ENCODE data around the gene HIC2.
"Not testable (repeated sequence)": the region's sequence is repeated elsewhere in the genome, so short reads cannot be mapped to it uniquely, and the experiment has no call there.

The HIC2 gene

GRCh38 chr22:21450858-21451353 is 33.7 kb downstream of the HIC2 start:
- DNase-seq, result no peak

GRCh38 chr22:21451545-21452520 is 34.7 kb downstream of the HIC2 start:
- no peak for DNase-seq

GRCh38 chr22:21452666-21453065 is 35.5 kb downstream of the HIC2 start:
- DNase-seq, result not testable (repeated sequence)

GRCh38 chr22:21454998-21455333 is 37.8 kb downstream of the HIC2 start:
- not testable (repeated sequence) for DNase-seq

- DNase-seq, result no peak
Observed at GRCh38 chr22:21455334-21456089, 38.3 kb downstream of the HIC2 start.

- no peak for DNase-seq
Observed at GRCh38 chr22:21457023-21457787, 40.0 kb downstream of the HIC2 start.

GRCh38 chr22:21462672-21463071 is 45.5 kb downstream of the HIC2 start:
- DNase-seq, result not testable (repeated sequence)

- DNase-seq, result not testable (repeated sequence)
Observed at GRCh38 chr22:21467337-21468193, 50.4 kb downstream of the HIC2 start, which contains the start of gene TMEM191C. Gene TMEM191C (plus strand): TSS chr22:21467387. CDS start chr22:21467460, 73 bp downstream.

- not testable (repeated sequence) for DNase-seq
Observed at GRCh38 chr22:21468194-21469096, 51.3 kb downstream of the HIC2 start.

GRCh38 chr22:21469097-21469994 is 52.2 kb downstream of the HIC2 start:
- DNase-seq, result not testable (repeated sequence)

- DNase-seq, result not testable (repeated sequence)
Observed at GRCh38 chr22:21472984-21473383, 55.8 kb downstream of the HIC2 start.

GRCh38 chr22:21473664-21474063 is 56.5 kb downstream of the HIC2 start:
- DNase-seq, result not testable (repeated sequence)

GRCh38 chr22:21484039-21484438 is 66.9 kb downstream of the HIC2 start:
- not testable (repeated sequence) for DNase-seq

- not testable (repeated sequence) for DNase-seq
Observed at GRCh38 chr22:21487723-21488122, 70.6 kb downstream of the HIC2 start.

- DNase-seq, result not testable (repeated sequence)
Observed at GRCh38 chr22:21489149-21489680, 72.0 kb downstream of the HIC2 start.

GRCh38 chr22:21490556-21490955 is 73.4 kb downstream of the HIC2 start:
- DNase-seq, result not testable (repeated sequence)

- not testable (repeated sequence) for DNase-seq
Observed at GRCh38 chr22:21492271-21492670, 75.1 kb downstream of the HIC2 start.

GRCh38 chr22:21493789-21494782 is 76.9 kb downstream of the HIC2 start:
- DNase-seq, result not testable (repeated sequence)
